A673 (cell line): ENCODE results near the gene LIPK. TPM values are rescaled to one million over a fixed set of nuclear protein-coding genes. Genes with fewer than 3 reads are reported as not detected.

Source experiments
- BruUV-seq: library from RNA; stranded (reverse); fragments of 400-500 nt; replicated peaks from 2 replicates; lab custom pipeline; 2021; lab: Mats Ljungman, UMichigan
- CTCF ChIA-PET: fragments of 300-600 bp; sonication (Branson Sonifier 250); formaldehyde crosslinking; loops from one replicate; lab custom pipeline; 2022; ENCODE audit warnings: antibody characterized with exemption; lab: Charles Lee
- POLR2A ChIA-PET: fragments of 300-600 bp; sonication (Branson Sonifier 250); formaldehyde crosslinking; loops from one replicate; lab custom pipeline; 2022; ENCODE audit warnings: antibody characterized with exemption; ENCODE audit not compliant: low non-redundant PET; lab: Charles Lee
- DNase-seq: peaks from one replicate; pipeline ENCODE4 v3.0.0-alpha.2; 2015; ENCODE audit warnings: low spot score
- H3K27ac ChIP-seq: fragments of 200-600 bp; sonication (generic); 2 replicates; pipeline ENCODE4 v1.5.1; 2016; ENCODE audit warnings: mixed run types, low read depth, mild to moderate bottlenecking, mixed read lengths, antibody characterized with exemption, low read length; ENCODE audit not compliant: poor library complexity, severe bottlenecking
- H3K27me3 ChIP-seq: fragments of 200-600 bp; sonication (generic); replicated peaks from 2 replicates; pipeline ENCODE4 v1.6.1; 2017; ENCODE audit warnings: mixed run types, low read depth, mild to moderate bottlenecking, mixed read lengths, antibody characterized with exemption, low read length; ENCODE audit not compliant: insufficient read depth, poor library complexity
- H3K36me3 ChIP-seq: fragments of 200-600 bp; sonication (generic); 2 replicates; pipeline ENCODE4 v1.6.1; 2016; ENCODE audit warnings: mixed run types, mild to moderate bottlenecking, mixed read lengths, antibody characterized with exemption, low read length; ENCODE audit not compliant: insufficient read depth, poor library complexity, severe bottlenecking
- H3K4me1 ChIP-seq: fragments of 200-600 bp; sonication (generic); 2 replicates; pipeline ENCODE4 v1.6.1; 2017; ENCODE audit warnings: mixed run types, mild to moderate bottlenecking, mixed read lengths, antibody characterized with exemption, low read length; ENCODE audit not compliant: insufficient read depth, poor library complexity, severe bottlenecking
- H3K4me3 ChIP-seq: fragments of 200-600 bp; sonication (generic); 2 replicates; pipeline ENCODE4 v1.5.1; 2016; ENCODE audit warnings: low read depth, mixed run types, mild to moderate bottlenecking, mixed read lengths, low read length; ENCODE audit not compliant: poor library complexity, severe bottlenecking
- H3K9me3 ChIP-seq: fragments of 200-600 bp; sonication (generic); 2 replicates; pipeline ENCODE4 v1.6.1; 2016; ENCODE audit warnings: mixed run types, low read depth, mild to moderate bottlenecking, mixed read lengths, antibody characterized with exemption, low read length; ENCODE audit not compliant: poor library complexity, severe bottlenecking
- CTCF ChIP-seq: fragments of 300-800, 200-600 bp; sonication (generic); conservative IDR thresholded peaks from 2 replicates; pipeline ENCODE4 v1.5.1; 2017; ENCODE audit warnings: low read depth, mild to moderate bottlenecking, antibody characterized with exemption, low read length, moderate library complexity, mixed read lengths
- EZH2 ChIP-seq: fragments of 200-600 bp; sonication (generic); IDR thresholded peaks from 2 replicates; pipeline ENCODE4 v1.6.1; 2017; ENCODE audit warnings: borderline replicate concordance, low read depth, mild to moderate bottlenecking, mixed read lengths, antibody characterized with exemption, low read length; ENCODE audit not compliant: poor library complexity, severe bottlenecking
- intact Hi-C: fragments of 100-400 bp; cut with micrococcal nuclease; formaldehyde crosslinking; loops from one replicate; pipeline ENCODE4 v1.10.0; 2022; ENCODE audit not compliant: unreplicated experiment
- total RNA-seq: library from RNA; stranded (reverse); gene quantifications from 2 replicates; pipeline ENCODE4 v1.2.3, GENCODE V29; 2021

Gene LIPK
- total RNA-seq, 1 experiment from 2014 or later, result not detected

- Histone ChIP-seq H3K4me3 (no peak overlapping the region), H3K27me3 (no peaks in the 10 kb centered on the region), H3K9me3 (no peaks in the 10 kb centered on the region), H3K36me3 (no peaks in the 10 kb centered on the region), H3K27ac (no peak overlapping the region), H3K4me1 (peaks cover 9% of the 10 kb centered on the region)
- no peak for DNase-seq
- ChIA-PET CTCF (no interaction called here), POLR2A (interaction anchor here (0.6 kb wide), 1 partner anchor 122 kb away, joined by 3 read pairs; no protein-coding TSS in a partner anchor)
- no peak for TF ChIP-seq CTCF
- TF ChIP-seq EZH2, result no peak
- BruUV-seq, result no TSS peak
- intact Hi-C loops, result loop anchor here (10.0 kb wide), 1 partner anchor 252 kb away; no protein-coding TSS in a partner anchor
Observed at GRCh38 chr10:88682491-88682890, 23.6 kb upstream of the LIPK start.

GRCh38 chr10:88687853-88688467 lies 18.1 kb upstream of the LIPK start:
- DNase-seq, result peak; percentile 41
- TF ChIP-seq CTCF, result peak; percentile 85
- no peak for TF ChIP-seq EZH2
- no TSS peak for BruUV-seq
- H3K36me3 ChIP-seq, result no peaks in the 10 kb centered on the region
- no peaks in the 10 kb centered on the region for H3K9me3 ChIP-seq
- ChIA-PET CTCF (no interaction called here), POLR2A (no interaction called here)
- H3K27me3 ChIP-seq, result no peaks in the 10 kb centered on the region
- H3K4me3 ChIP-seq, result no peak overlapping the region
- intact Hi-C loops, result loop anchor here (5.0 to 10.0 kb wide), 2 partner anchors 104 to 247 kb away; no protein-coding TSS in a partner anchor
- H3K27ac ChIP-seq, result no peak overlapping the region
- H3K4me1 ChIP-seq, result peaks cover under 1% of the 10 kb centered on the region

- H3K27ac ChIP-seq, result no peak overlapping the region
- H3K36me3 ChIP-seq, result no peaks in the 10 kb centered on the region
- no TSS peak for BruUV-seq
- no peak for DNase-seq
- H3K9me3 ChIP-seq, result no peaks in the 10 kb centered on the region
- TF ChIP-seq EZH2, result no peak
- no peak for TF ChIP-seq CTCF
- CTCF ChIA-PET, result no interaction called here
- intact Hi-C loops, result loop anchor here (5.0 to 10.0 kb wide), 2 partner anchors 103 to 245 kb away; no protein-coding TSS in a partner anchor
- no peak overlapping the region for H3K4me3 ChIP-seq
- H3K27me3 ChIP-seq, result no peaks in the 10 kb centered on the region
- POLR2A ChIA-PET, result no interaction called here
- no peaks in the 10 kb centered on the region for H3K4me1 ChIP-seq
Observed at GRCh38 chr10:88689366-88689765, 16.7 kb upstream of the LIPK start.
